ENCODE measurements around the gene RNF121. TPM values are rescaled to one million over a fixed set of nuclear protein-coding genes. Genes with fewer than 3 reads are reported as not detected.

The RNF121 gene
- total RNA-seq, 1 experiment from 2014 or later: 27.8 TPM

- no peaks in the 10 kb centered on the region for H3K27me3 Mint-ChIP-seq (ENCODE audit: insufficient read depth, unreplicated experiment)
- DNase-seq (ENCODE audit: unreplicated experiment): no peak
- no TSS peak for BruUV-seq (replicated peaks)
- H3K36me3 Mint-ChIP-seq (ENCODE audit: insufficient read depth, unreplicated experiment): peaks cover 86% of the 10 kb centered on the region
- ChIA-PET POLR2A (interaction anchor here (1.1 to 1.4 kb wide), 4 partner anchors 9 to 140 kb away, joined by 3 to 10 read pairs (median 4); no protein-coding TSS in a partner anchor), CTCF (interaction anchor here (0.6 to 1.6 kb wide), 6 partner anchors 11 to 1110 kb away, joined by 3 to 6 read pairs (median 4); no protein-coding TSS in a partner anchor)
- no peaks in the 10 kb centered on the region for H3K4me1 Mint-ChIP-seq (ENCODE audit: insufficient read depth, unreplicated experiment)
- H3K27ac Mint-ChIP-seq (ENCODE audit: low read depth, unreplicated experiment): no peak overlapping the region
- intact Hi-C loops (cut with micrococcal nuclease): no loop called here
- no peaks in the 10 kb centered on the region for H3K9me3 Mint-ChIP-seq (ENCODE audit: unreplicated experiment)
- no peak overlapping the region for H3K4me3 Mint-ChIP-seq (ENCODE audit: unreplicated experiment)
- TF ChIP-seq CTCF (IDR thresholded peaks at IDR 0.05; ENCODE audit: unreplicated experiment): no peak
Observed at GRCh38 chr11:72004515-72005346, 75.9 kb downstream of the RNF121 start.

GRCh38 chr11:72005347-72006260 lies 76.8 kb downstream of the RNF121 start:
- CTCF ChIA-PET: interaction anchor here (0.6 to 2.8 kb wide), 5 partner anchors 10 to 235 kb away, joined by 3 to 7 read pairs (median 4); no protein-coding TSS in a partner anchor
- H3K4me3 Mint-ChIP-seq (ENCODE audit: unreplicated experiment): no peak overlapping the region
- DNase-seq (ENCODE audit: unreplicated experiment): no peak
- no peaks in the 10 kb centered on the region for H3K27me3 Mint-ChIP-seq (ENCODE audit: insufficient read depth, unreplicated experiment)
- H3K4me1 Mint-ChIP-seq (ENCODE audit: insufficient read depth, unreplicated experiment): no peaks in the 10 kb centered on the region
- H3K9me3 Mint-ChIP-seq (ENCODE audit: unreplicated experiment): no peaks in the 10 kb centered on the region
- no peak for TF ChIP-seq CTCF (IDR thresholded peaks at IDR 0.05; ENCODE audit: unreplicated experiment)
- H3K27ac Mint-ChIP-seq (ENCODE audit: low read depth, unreplicated experiment): no peak overlapping the region
- BruUV-seq (replicated peaks): no TSS peak
- POLR2A ChIA-PET: interaction anchor here (1.1 to 1.3 kb wide), 2 partner anchors 8 to 17 kb away, joined by 4 to 10 read pairs; no protein-coding TSS in a partner anchor
- peaks cover 95% of the 10 kb centered on the region for H3K36me3 Mint-ChIP-seq (ENCODE audit: insufficient read depth, unreplicated experiment)
- intact Hi-C loops (cut with micrococcal nuclease): no loop called here

- no peak for DNase-seq (ENCODE audit: unreplicated experiment)
- CTCF ChIA-PET: interaction anchor here (1.4 to 2.8 kb wide), 3 partner anchors 19 to 177 kb away, joined by 5 to 7 read pairs (median 6); no protein-coding TSS in a partner anchor
- POLR2A ChIA-PET: no interaction called here
- no peaks in the 10 kb centered on the region for H3K4me1 Mint-ChIP-seq (ENCODE audit: insufficient read depth, unreplicated experiment)
- no peak overlapping the region for H3K27ac Mint-ChIP-seq (ENCODE audit: low read depth, unreplicated experiment)
- intact Hi-C loops (cut with micrococcal nuclease): no loop called here
- H3K27me3 Mint-ChIP-seq (ENCODE audit: insufficient read depth, unreplicated experiment): no peaks in the 10 kb centered on the region
- H3K4me3 Mint-ChIP-seq (ENCODE audit: unreplicated experiment): no peak overlapping the region
- no peaks in the 10 kb centered on the region for H3K9me3 Mint-ChIP-seq (ENCODE audit: unreplicated experiment)
- peaks cover 100% of the 10 kb centered on the region for H3K36me3 Mint-ChIP-seq (ENCODE audit: insufficient read depth, unreplicated experiment)
- no TSS peak for BruUV-seq (replicated peaks)
- TF ChIP-seq CTCF (IDR thresholded peaks at IDR 0.05; ENCODE audit: unreplicated experiment): no peak
Observed at GRCh38 chr11:72006309-72007088, 77.7 kb downstream of the RNF121 start.
